Testis (tissue), 3 donors: Measurements from ENCODE around the gene MAZ. TPM values are rescaled to one million over a fixed set of nuclear protein-coding genes. Genes with fewer than 3 reads are reported as not detected.
"Not testable (repeated sequence)": the region's sequence is repeated elsewhere in the genome, so short reads cannot be mapped to it uniquely, and the experiment has no call there.

ENCODE experiments used
- DNase-seq: peaks from one replicate; pipeline ENCODE4 v3.0.0-alpha.2; 2019
- H3K27ac ChIP-seq, 2 donors: fragments of 200-600 bp; sonication (generic); one replicate each; pipeline ENCODE4 v1.5.1; 2019
- H3K27me3 ChIP-seq: fragments of 200-600 bp; sonication (generic); one replicate; pipeline ENCODE4 v1.5.1; 2019
- H3K36me3 ChIP-seq: fragments of 200-600 bp; sonication (generic); one replicate; pipeline ENCODE4 v1.5.1; 2017; ENCODE audit warnings: low read depth; ENCODE audit errors: missing control alignments
- H3K4me1 ChIP-seq: fragments of 200-600 bp; sonication (generic); one replicate; pipeline ENCODE4 v1.5.1; 2019
- H3K4me3 ChIP-seq, 2 donors: fragments of 200-600 bp; sonication (generic); one replicate each; pipeline ENCODE4 v1.5.1; 2017 to 2019
- H3K9me3 ChIP-seq: fragments of 200-600 bp; sonication (generic); one replicate; pipeline ENCODE4 v1.5.1; 2017
- POLR2A ChIP-seq: fragments of 450-650 bp; IDR thresholded peaks from one replicate; pipeline ENCODE4 v1.6.1; 2017; ENCODE audit warnings: antibody characterized with exemption, mild to moderate bottlenecking, moderate library complexity
- WGBS, 2 donors: methylation state at CpG; one replicate each; pipeline ENCODE4 v1.1.5; 2018; 5-methylcytosine and 5-hydroxymethylcytosine counted together
- intact Hi-C: fragments of 100-400 bp; cut with DNase I; formaldehyde crosslinking; loops from one replicate; pipeline ENCODE4 v1.15.1; 2023; ENCODE audit warnings: low total_unique reads
- polyA plus RNA-seq: library from polyadenylated mRNA; stranded (reverse); fragments of 350-450 nt; fragmentation: Illumina TruSeq; extraction: RNeasy Lipid Tissue Mini Kit (QIAGEN cat#74804); gene quantifications from one replicate; pipeline ENCODE4 v1.2.3, GENCODE V29; 2014; ENCODE audit warnings: low read depth, low replicate concordance; ENCODE audit not compliant: insufficient read depth
- total RNA-seq, 2 donors: library from RNA; depleted of rRNA; stranded (reverse); fragments of >200 nt; gene quantifications; one replicate each; pipeline ENCODE4 v1.2.3, GENCODE V29; 2016
- TF ChIP-seq, protein P1 (sequence below), 3 experiments: fragments of 450-650 bp in 2 of 3; fragments of 200-600 bp in 1 of 3; sonication (generic) in 1 of 3; IDR thresholded peaks; one replicate each; pipeline ENCODE4 v1.5.1; 2016 to 2019; ENCODE audit warnings: antibody characterized with exemption in 3 of 3, mild to moderate bottlenecking in 2 of 3, moderate library complexity in 1 of 3

MAZ gene
- total and polyA plus RNA-seq, 3 donors from 2014 or later = 173 to 217 (median 186) TPM

GRCh38 chr16:29769507-29769906 is 36.8 kb upstream of the MAZ start:
- H3K36me3 ChIP-seq = no peaks in the 10 kb centered on the region
- intact Hi-C loops = no loop called here
- 78 to 92% methylated on average over 2 of the region's 2 CpGs for WGBS, 2 donors
- DNase-seq = no peak
- H3K4me1 ChIP-seq = no peaks in the 10 kb centered on the region
- H3K27ac ChIP-seq = no peak overlapping the region
- H3K4me3 ChIP-seq = no peak overlapping the region
- no peaks in the 10 kb centered on the region for H3K9me3 ChIP-seq
- H3K27me3 ChIP-seq = no peaks in the 10 kb centered on the region
- no peak for TF ChIP-seq POLR2A
- TF ChIP-seq, protein P1, sequence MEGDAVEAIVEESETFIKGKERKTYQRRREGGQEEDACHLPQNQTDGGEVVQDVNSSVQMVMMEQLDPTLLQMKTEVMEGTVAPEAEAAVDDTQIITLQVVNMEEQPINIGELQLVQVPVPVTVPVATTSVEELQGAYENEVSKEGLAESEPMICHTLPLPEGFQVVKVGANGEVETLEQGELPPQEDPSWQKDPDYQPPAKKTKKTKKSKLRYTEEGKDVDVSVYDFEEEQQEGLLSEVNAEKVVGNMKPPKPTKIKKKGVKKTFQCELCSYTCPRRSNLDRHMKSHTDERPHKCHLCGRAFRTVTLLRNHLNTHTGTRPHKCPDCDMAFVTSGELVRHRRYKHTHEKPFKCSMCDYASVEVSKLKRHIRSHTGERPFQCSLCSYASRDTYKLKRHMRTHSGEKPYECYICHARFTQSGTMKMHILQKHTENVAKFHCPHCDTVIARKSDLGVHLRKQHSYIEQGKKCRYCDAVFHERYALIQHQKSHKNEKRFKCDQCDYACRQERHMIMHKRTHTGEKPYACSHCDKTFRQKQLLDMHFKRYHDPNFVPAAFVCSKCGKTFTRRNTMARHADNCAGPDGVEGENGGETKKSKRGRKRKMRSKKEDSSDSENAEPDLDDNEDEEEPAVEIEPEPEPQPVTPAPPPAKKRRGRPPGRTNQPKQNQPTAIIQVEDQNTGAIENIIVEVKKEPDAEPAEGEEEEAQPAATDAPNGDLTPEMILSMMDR (IDR thresholded peaks at IDR 0.05) = no peak

- Histone ChIP-seq H3K27ac (no peak overlapping the region), H3K9me3 (no peaks in the 10 kb centered on the region), H3K36me3 (no peaks in the 10 kb centered on the region), H3K4me1 (no peaks in the 10 kb centered on the region), H3K4me3 (no peak overlapping the region), H3K27me3 (no peaks in the 10 kb centered on the region)
- 81 to 83% methylated on average over 7 of the region's 7 CpGs for WGBS, 2 donors
- intact Hi-C loops = no loop called here
- DNase-seq = no peak
- TF ChIP-seq, protein P1 (IDR thresholded peaks at IDR 0.05) = no peak
- TF ChIP-seq POLR2A = no peak
Measured at GRCh38 chr16:29770250-29770929, 35.9 kb upstream of the MAZ start.

DNA sequence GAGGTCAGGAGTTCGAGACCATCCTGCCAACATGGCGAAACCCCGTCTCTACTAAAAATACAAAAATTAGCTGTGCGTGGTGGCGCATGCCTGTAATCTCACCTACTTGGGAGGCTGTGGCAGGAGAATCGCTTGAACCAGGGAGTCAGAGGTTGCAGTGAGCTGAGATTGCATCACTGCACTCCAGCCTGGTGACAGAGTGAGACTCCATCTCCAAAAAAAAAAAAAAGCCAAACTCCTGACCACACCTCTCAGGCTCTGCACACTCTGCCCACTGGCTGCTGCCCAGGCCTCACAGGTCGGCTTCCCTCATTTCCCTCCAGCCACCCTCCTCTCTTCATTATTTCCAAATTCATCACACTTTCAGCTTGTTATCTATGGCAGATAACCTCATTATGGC is 34.0 kb upstream of the MAZ start:
- H3K36me3 ChIP-seq, H3K27me3 ChIP-seq, H3K4me1 ChIP-seq, H3K9me3 ChIP-seq, H3K4me3 ChIP-seq, intact Hi-C loops, H3K27ac ChIP-seq, DNase-seq: not testable (repeated sequence)
- whole genome bisulfite sequencing, 2 donors = 84 to 89% methylated on average over 7 of the region's 7 CpGs

DNA sequence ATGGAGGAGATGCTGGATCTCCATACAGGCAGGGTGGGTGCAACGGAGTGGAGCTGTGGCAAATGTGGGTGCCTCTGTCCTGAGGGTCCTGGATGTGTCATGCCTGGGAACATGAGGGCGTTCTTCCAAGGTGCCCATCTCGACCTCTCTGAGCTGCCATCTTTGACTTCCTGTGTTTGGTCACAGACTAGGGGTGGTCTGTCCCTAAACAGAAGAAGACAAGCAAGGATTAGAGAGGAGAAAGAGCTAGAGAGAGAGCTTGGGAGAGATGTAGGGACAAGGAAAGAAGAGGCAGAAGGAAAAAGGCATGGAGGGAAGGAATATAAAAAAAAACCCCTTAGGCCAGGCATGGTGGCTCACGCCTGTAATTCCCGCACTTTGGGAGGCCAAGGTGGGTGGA is 31.6 kb upstream of the MAZ start:
- intact Hi-C loops = no loop called here
- Histone ChIP-seq H3K4me3 (no peak overlapping the region), H3K9me3 (no peaks in the 10 kb centered on the region), H3K27me3 (no peaks in the 10 kb centered on the region), H3K36me3 (no peaks in the 10 kb centered on the region), H3K27ac (no peak overlapping the region), H3K4me1 (no peaks in the 10 kb centered on the region)
- TF ChIP-seq, protein P1 (IDR thresholded peaks at IDR 0.05) = no peak
- no peak for TF ChIP-seq POLR2A
- DNase-seq = no peak
- WGBS, 2 donors = 87 to 95% methylated on average over 5 of the region's 5 CpGs

GRCh38 chr16:29775742-29776408 is 30.5 kb upstream of the MAZ start:
- no peak overlapping the region for H3K27ac ChIP-seq
- no peak for DNase-seq
- no peaks in the 10 kb centered on the region for H3K9me3 ChIP-seq
- no peaks in the 10 kb centered on the region for H3K27me3 ChIP-seq
- intact Hi-C loops = no loop called here
- no peaks in the 10 kb centered on the region for H3K4me1 ChIP-seq
- no peak for TF ChIP-seq POLR2A
- TF ChIP-seq, protein P1 (IDR thresholded peaks at IDR 0.05) = no peak
- H3K4me3 ChIP-seq = no peak overlapping the region
- WGBS, 2 donors = 56 to 62% methylated on average over 3 to 4 of the region's 4 CpGs
- H3K36me3 ChIP-seq = no peaks in the 10 kb centered on the region
